ENCODE measurements around the gene PCDHGA1. TPM values are rescaled to one million over a fixed set of nuclear protein-coding genes. Genes with fewer than 3 reads are reported as not detected.

Gene PCDHGA1
- total and polyA plus RNA-seq, 9 of the 15 experiments (the other 6 are each of a cell fraction or from before 2014, with no cell fraction given): 0.05 to 0.26 (median 0.18) TPM; not detected in 2

DNA sequence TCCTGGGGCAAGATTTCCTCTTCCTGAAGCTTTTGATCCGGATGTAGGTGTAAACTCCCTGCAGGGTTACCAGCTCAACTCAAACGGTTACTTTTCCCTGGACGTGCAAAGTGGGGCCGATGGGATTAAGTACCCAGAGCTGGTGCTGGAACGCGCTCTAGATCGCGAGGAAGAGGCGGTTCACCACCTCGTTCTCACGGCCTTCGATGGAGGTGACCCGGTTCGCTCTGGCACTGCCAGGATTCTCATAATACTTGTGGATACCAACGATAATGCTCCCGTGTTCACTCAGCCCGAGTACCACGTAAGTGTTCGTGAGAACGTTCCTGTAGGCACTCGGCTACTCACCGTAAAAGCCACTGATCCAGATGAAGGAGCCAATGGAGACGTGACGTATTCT, 25.3 kb downstream of the PCDHGA1 start:
- no peaks in the 10 kb centered on the region; the same call in 1 of the 2 replicates for H3K9me3 ChIP-seq (replicated peaks; ENCODE audit: control insufficient read depth, insufficient read depth, low read depth, low read length)
- ChIA-PET POLR2A (interaction anchor here (1.0 to 1.5 kb wide), 3 partner anchors 9 to 163 kb away, joined by 3 to 5 read pairs (median 3); partner anchors contain the start of gene PCDHGA5), CTCF (ENCODE audit: low intra/inter-chr PET ratio) (no interaction called here)
- TF ChIP-seq ZNF780A (CRISPR knock-in tag; IDR thresholded peaks at IDR 0.05): no peak
- TF ChIP-seq, protein P1, sequence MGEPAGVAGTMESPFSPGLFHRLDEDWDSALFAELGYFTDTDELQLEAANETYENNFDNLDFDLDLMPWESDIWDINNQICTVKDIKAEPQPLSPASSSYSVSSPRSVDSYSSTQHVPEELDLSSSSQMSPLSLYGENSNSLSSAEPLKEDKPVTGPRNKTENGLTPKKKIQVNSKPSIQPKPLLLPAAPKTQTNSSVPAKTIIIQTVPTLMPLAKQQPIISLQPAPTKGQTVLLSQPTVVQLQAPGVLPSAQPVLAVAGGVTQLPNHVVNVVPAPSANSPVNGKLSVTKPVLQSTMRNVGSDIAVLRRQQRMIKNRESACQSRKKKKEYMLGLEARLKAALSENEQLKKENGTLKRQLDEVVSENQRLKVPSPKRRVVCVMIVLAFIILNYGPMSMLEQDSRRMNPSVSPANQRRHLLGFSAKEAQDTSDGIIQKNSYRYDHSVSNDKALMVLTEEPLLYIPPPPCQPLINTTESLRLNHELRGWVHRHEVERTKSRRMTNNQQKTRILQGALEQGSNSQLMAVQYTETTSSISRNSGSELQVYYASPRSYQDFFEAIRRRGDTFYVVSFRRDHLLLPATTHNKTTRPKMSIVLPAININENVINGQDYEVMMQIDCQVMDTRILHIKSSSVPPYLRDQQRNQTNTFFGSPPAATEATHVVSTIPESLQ (CRISPR knock-in tag; IDR thresholded peaks at IDR 0.05): no peak
- no peak for TF ChIP-seq SAFB2 (IDR thresholded peaks at IDR 0.05; ENCODE audit: borderline replicate concordance, low read depth, low read length, severe bottlenecking)
- no peak for TF ChIP-seq MEF2D (tag; conservative IDR thresholded peaks at IDR 0.05; ENCODE audit: low read depth)
- TF ChIP-seq TAF15 (IDR thresholded peaks at IDR 0.05; ENCODE audit: low read depth, low read length): no peak
- no peak for TF ChIP-seq SIN3B (IDR thresholded peaks at IDR 0.05; ENCODE audit: low read depth)
- no peak for TF ChIP-seq SMAD4 (CRISPR knock-in tag; conservative IDR thresholded peaks at IDR 0.05)
- no peak for FAIRE-seq
- no peaks in the 10 kb centered on the region for H4K20me1 ChIP-seq (replicated peaks; ENCODE audit: control insufficient read depth, insufficient read depth, low read length)
- H3K27ac ChIP-seq (ENCODE audit: extremely low read depth, low read depth, low read length): no peak overlapping the region
- in situ Hi-C loops (cut with MboI): no loop called here
- H3K4me3 ChIP-seq: no peak overlapping the region
- intact Hi-C loops (cut with micrococcal nuclease): no loop called here
- DNase-seq (ENCODE audit: extremely low read depth in 1 of 4, low spot score in 3 of 4): no peak
- H3K79me2 ChIP-seq (ENCODE audit: control insufficient read depth, insufficient read depth, low read length): no peaks in the 10 kb centered on the region
- no peak for ATAC-seq
- no peak overlapping the region for H3K9ac ChIP-seq (ENCODE audit: insufficient read depth in 1 of 2, low read depth in 2 of 2, low read length in 2 of 2)
- no peak overlapping the region; the same call in none of the 2 replicates for H3K4me2 ChIP-seq (ENCODE audit: insufficient read depth, low read length)
- 0 out of 2 replicates have a peak overlapping the region, but pooled peaks have one; percentile 4 for H2AFZ ChIP-seq (ENCODE audit: low read depth, low read length)
- H3K36me3 ChIP-seq (ENCODE audit: control insufficient read depth, insufficient read depth, low read length): no peaks in the 10 kb centered on the region
- no TSS peak for BruUV-seq (replicated peaks)
- no peaks in the 10 kb centered on the region for H3K9me1 ChIP-seq (ENCODE audit: control insufficient read depth, insufficient read depth, low read length)
- WGBS (ENCODE audit: insufficient coverage, low coverage, missing lambda C conversion rate): 26% methylated on average over 24 of the region's 24 CpGs
- peaks cover 0 to 21% of the 10 kb centered on the region in 2 experiments; a peak in 2 of 5 replicates for H3K27me3 ChIP-seq (ENCODE audit: control insufficient read depth in 2 of 2, insufficient read depth in 2 of 2, low read length in 2 of 2)
- peaks cover 3 to 12% of the 10 kb centered on the region in 2 experiments; a peak in 3 of 5 replicates for H3K4me1 ChIP-seq (replicated peaks in 1 of 2; ENCODE audit: control insufficient read depth in 2 of 2, insufficient read depth in 2 of 2, low read length in 2 of 2)

Data from K562 (cell line).